IPS-18c (cell line): Measurements from ENCODE around the gene OR51E2.

ENCODE experiments used
- H3K4me3 ChIP-seq: 2 replicates; pipeline ENCODE4 v1.7.0; 2013; ENCODE audit warnings: low read depth, mild to moderate bottlenecking, low read length, moderate library complexity; ENCODE audit not compliant: insufficient read depth
- H3K9me3 ChIP-seq: one replicate; pipeline ENCODE4 v1.6.1; 2013; ENCODE audit warnings: mild to moderate bottlenecking, low read length, moderate library complexity; ENCODE audit not compliant: control insufficient read depth, insufficient read depth

The OR51E2 gene

GRCh38 chr11:4636136-4636535 is 61.5 kb downstream of the OR51E2 start:
- Histone ChIP-seq H3K4me3 (no peak overlapping the region), H3K9me3 (no peaks in the 10 kb centered on the region)
